Mesothelial cell of epicardium (in vitro differentiated cells): ENCODE results near the gene GRIN3A. TPM values are rescaled to one million over a fixed set of nuclear protein-coding genes. Genes with fewer than 3 reads are reported as not detected.

Source experiments
- DNase-seq, 2 experiments: peaks; one replicate each; pipeline ENCODE4 v3.0.0; 2021; ENCODE audit warnings: low spot score in 2 of 2; ENCODE audit not compliant: unreplicated experiment in 2 of 2
- H3K27ac Mint-ChIP-seq: 2 replicates; pipeline ENCODE4 v1.8.0; 2021; ENCODE audit warnings: mixed read lengths
- H3K27me3 Mint-ChIP-seq: 2 replicates; pipeline ENCODE4 v1.8.0; 2021; ENCODE audit warnings: low read depth, mixed read lengths
- H3K36me3 Mint-ChIP-seq: 2 replicates; pipeline ENCODE4 v1.8.0; 2021; ENCODE audit warnings: mixed read lengths
- H3K4me1 Mint-ChIP-seq: 2 replicates; pipeline ENCODE4 v1.8.0; 2021; ENCODE audit warnings: mixed read lengths
- H3K4me3 Mint-ChIP-seq: 2 replicates; pipeline ENCODE4 v1.8.0; 2021; ENCODE audit warnings: mild to moderate bottlenecking, moderate library complexity, mixed read lengths
- H3K9me3 Mint-ChIP-seq: 2 replicates; pipeline ENCODE4 v1.8.0; 2021; ENCODE audit warnings: mixed read lengths
- CTCF ChIP-seq: fragments of 200-600 bp; sonication (generic); IDR thresholded peaks from one replicate; pipeline ENCODE4 v1.5.0; 2021; ENCODE audit warnings: antibody characterized with exemption; ENCODE audit not compliant: unreplicated experiment
- total RNA-seq: library from RNA; stranded (reverse); gene quantifications from 3 replicates; pipeline ENCODE4 v1.2.1, GENCODE V29; 2021

Gene GRIN3A
- total RNA-seq, 1 donor from 2014 or later: 3.0 TPM

GRCh38 chr9:101711330-101711941 is 27.0 kb downstream of the GRIN3A start:
- Mint-ChIP-seq H3K9me3 (no peaks in the 10 kb centered on the region), H3K4me1 (peaks cover 5% of the 10 kb centered on the region), H3K36me3 (no peaks in the 10 kb centered on the region), H3K27ac (no peak overlapping the region), H3K4me3 (no peak overlapping the region), H3K27me3 (peaks cover 31% of the 10 kb centered on the region)
- TF ChIP-seq CTCF: peak; percentile 57
- DNase-seq: no peak

- DNase-seq: no peak
- Mint-ChIP-seq H3K36me3 (no peaks in the 10 kb centered on the region), H3K4me3 (no peak overlapping the region), H3K4me1 (peaks cover 10% of the 10 kb centered on the region), H3K27ac (no peak overlapping the region), H3K9me3 (no peaks in the 10 kb centered on the region), H3K27me3 (peaks cover 40% of the 10 kb centered on the region)
- TF ChIP-seq CTCF: no peak
These were observed 29.6 kb downstream of the GRIN3A start for GRCh38 chr9:101708855-101709254.

GRCh38 chr9:101707721-101708120 is 30.7 kb downstream of the GRIN3A start:
- Mint-ChIP-seq H3K4me3 (no peak overlapping the region), H3K4me1 (peaks cover 10% of the 10 kb centered on the region), H3K27me3 (peaks cover 34% of the 10 kb centered on the region), H3K9me3 (no peaks in the 10 kb centered on the region), H3K27ac (no peak overlapping the region), H3K36me3 (no peaks in the 10 kb centered on the region)
- no peak for TF ChIP-seq CTCF
- no peak for DNase-seq

- Mint-ChIP-seq H3K4me3 (no peak overlapping the region), H3K4me1 (peaks cover 10% of the 10 kb centered on the region), H3K36me3 (no peaks in the 10 kb centered on the region), H3K27ac (no peak overlapping the region), H3K27me3 (peaks cover 27% of the 10 kb centered on the region), H3K9me3 (no peaks in the 10 kb centered on the region)
- no peak for DNase-seq
- no peak for TF ChIP-seq CTCF
These were observed 31.4 kb downstream of the GRIN3A start for GRCh38 chr9:101706997-101707396.

GRCh38 chr9:101706261-101706798 is 32.1 kb downstream of the GRIN3A start:
- no peak overlapping the region for H3K4me3 Mint-ChIP-seq
- no peaks in the 10 kb centered on the region for H3K9me3 Mint-ChIP-seq
- no peak for TF ChIP-seq CTCF
- H3K27me3 Mint-ChIP-seq: peaks cover 24% of the 10 kb centered on the region
- H3K36me3 Mint-ChIP-seq: no peaks in the 10 kb centered on the region
- H3K4me1 Mint-ChIP-seq: peaks cover 10% of the 10 kb centered on the region
- DNase-seq: no peak
- H3K27ac Mint-ChIP-seq: no peak overlapping the region
